HG03342 (cell line): Measurements from ENCODE around the gene COG8.
"Not testable (repeated sequence)": the region's sequence is repeated elsewhere in the genome, so short reads cannot be mapped to it uniquely, and the experiment has no call there.

Experiments
- ATAC-seq: cut with Tn5 transposase; IDR thresholded peaks from one replicate; pipeline ENCODE4 v1.9.1; 2021; ENCODE audit warnings: mild to moderate bottlenecking, moderate library complexity; ENCODE audit not compliant: unreplicated experiment

Gene COG8

GRCh38 chr16:69294051-69294450 is 45.3 kb downstream of the COG8 start:
- no peak for ATAC-seq

DNA sequence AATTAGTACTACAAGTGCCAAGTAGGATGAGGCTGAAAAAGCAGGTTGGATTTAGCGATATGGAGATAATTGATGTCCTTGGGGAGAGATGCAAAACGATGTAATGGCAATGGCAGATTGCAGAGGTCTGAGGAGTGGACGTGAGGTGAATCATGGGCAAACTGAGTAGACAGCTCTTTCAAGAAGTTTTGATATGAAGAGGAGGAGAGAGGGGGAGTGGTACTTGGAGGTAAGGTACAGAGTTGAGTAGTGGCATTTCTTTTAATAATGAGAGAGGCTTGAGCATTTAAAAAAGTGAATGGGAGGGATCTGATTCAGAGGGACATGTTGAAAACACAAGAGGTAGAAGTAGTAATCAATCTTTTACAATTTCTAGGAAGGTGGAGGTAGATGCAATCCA is 46.0 kb downstream of the COG8 start:
- ATAC-seq: no peak

GRCh38 chr16:69291657-69292056 is 47.7 kb downstream of the COG8 start:
- ATAC-seq: not testable (repeated sequence)

DNA sequence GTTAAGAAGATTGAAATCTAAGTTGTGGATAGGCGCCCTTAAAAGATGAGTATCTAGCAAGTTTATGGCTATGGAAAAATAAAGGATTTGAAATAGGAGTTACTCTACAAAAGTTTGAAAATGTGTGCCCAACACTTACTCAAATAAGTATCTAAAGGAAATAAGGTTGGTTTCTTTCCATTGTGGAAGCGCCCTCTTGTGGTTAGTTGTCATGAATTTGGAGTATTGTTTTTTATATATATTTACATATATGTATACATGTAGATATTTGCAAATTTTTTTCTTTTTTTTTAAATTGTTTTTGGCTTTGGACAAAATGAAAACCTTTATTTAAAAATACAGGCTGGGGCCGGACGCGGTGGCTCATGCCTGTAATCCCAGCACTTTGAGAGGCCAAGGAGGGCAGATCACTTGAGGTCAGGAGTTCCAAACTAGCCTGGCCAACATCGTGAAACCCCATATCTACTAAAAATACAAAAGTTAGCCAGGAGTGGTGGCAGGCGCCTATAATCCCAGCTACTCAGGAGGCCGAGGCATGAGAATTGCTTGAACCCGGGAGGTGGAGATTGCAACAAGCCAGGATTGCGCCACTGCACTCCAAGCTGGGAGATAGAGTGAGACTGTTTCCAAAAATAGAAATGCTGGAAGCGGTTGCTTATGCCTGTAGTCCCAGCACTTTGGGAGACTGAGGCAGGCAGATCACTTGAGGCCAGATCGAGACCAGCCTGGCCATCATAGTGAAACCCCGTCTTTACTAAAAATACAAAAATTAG is 52.2 kb downstream of the COG8 start:
- no peak for ATAC-seq

DNA sequence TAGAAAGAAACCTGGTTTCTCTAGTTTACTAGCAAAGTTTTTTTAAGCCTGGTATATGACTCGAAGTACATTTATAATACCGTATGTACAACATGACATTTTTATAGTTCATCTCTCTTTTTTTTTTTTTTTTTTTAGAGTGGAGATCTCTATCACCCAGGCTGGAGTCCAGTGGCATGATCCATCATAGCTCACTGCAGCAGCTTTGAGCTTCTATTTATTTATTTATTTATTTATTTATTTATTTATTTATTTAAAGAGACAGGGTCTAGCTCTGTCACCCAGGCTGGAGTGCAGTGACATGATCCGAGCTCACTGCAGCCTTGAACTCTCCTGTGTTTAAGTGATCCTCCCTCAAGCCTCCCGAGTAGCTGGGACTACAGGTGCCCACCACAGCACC is 54.1 kb downstream of the COG8 start:
- no peak for ATAC-seq

DNA sequence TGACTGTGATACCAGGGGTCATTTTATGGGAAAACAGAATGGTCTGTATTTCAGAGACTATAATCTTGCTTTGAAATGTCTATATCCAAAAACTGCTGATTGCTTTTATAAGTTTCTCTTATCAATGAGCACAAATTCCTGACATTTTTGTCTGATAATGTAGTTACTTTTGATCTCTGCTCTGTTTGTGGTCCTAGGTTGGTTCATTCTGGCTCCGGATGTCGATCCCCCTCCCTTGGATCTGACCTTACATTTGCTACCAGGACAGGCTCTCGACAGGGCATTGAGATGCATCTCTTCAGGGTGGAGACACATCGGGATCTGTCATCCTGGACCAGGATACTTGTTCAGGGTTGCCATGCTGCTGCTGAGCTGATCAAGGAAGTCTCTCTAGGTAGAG is 55.5 kb downstream of the COG8 start:
- no peak for ATAC-seq

DNA sequence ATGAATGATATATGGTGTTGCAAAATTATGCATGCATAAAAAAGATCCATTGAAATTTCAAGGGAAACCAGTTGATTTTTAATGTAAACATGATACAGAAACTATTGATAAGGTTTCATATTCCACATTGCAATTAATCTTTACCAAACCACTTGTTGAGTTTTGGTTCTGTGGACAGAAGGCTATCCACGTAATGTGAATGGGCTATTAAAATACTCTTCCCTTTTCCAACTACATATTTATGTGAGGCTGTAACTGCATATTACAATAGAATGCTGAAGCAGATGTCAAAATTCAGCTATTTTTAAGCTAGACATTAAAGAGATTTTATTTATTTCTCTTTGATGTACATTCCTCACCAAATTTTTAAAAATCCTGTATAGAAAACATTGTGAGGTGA is 62.0 kb downstream of the COG8 start:
- no peak for ATAC-seq
